A549 (cell line): Measurements from ENCODE around the gene PPP4R2. TPM values are rescaled to one million over a fixed set of nuclear protein-coding genes. Genes with fewer than 3 reads are reported as not detected.

Source experiments
- ATAC-seq, 2 experiments: fragments of 200-7000 bp in 1 of 2; fragments of >200 bp in 1 of 2; cut with Nextera tagmentation in 1 of 2; cut with Tn5 transposase in 1 of 2; 3 replicates each; pipeline versions ENCODE4 v1.8.0 to v1.9.1; 2018 to 2020; ENCODE audit warnings: mild to moderate bottlenecking in 1 of 2, moderate library complexity in 1 of 2
- CTCF ChIA-PET: fragments of 300-600 bp; sonication (Branson Sonifier 250); formaldehyde crosslinking; extraction: SDS; loops from one replicate; lab custom pipeline; 2021; ENCODE audit warnings: antibody characterized with exemption, inconsistent platforms; lab: Yijun Ruan, JAX
- POLR2A ChIA-PET: fragments of 350-600 bp; formaldehyde crosslinking; extraction: SDS; loops from one replicate; lab custom pipeline; 2021; ENCODE audit warnings: antibody characterized with exemption, inconsistent platforms; lab: Yijun Ruan, JAX
- DNase-seq, 2 experiments: peaks; one replicate each; pipeline versions ENCODE4 v3.0.0 to v3.0.0-alpha.2; 2011 to 2016; ENCODE audit warnings: low read depth in 1 of 2, low spot score in 1 of 2
- FAIRE-seq: peaks from 2 replicates; lab custom pipeline; 2011; peaks lifted over from hg19 to GRCh38; lab: Jason Lieb, UNC
- H3K27ac ChIP-seq, 2 experiments: fragments of >200 bp; sonication (Bioruptor Twin); formaldehyde crosslinking; 3 replicates each; pipeline ENCODE4 v1.5.1; 2016 to 2017
- H3K4me1 ChIP-seq: fragments of >200 bp; sonication (Bioruptor Twin); formaldehyde crosslinking; 3 replicates; pipeline ENCODE4 v1.6.1; 2016
- H3K4me2 ChIP-seq: fragments of >200 bp; sonication (Bioruptor Twin); formaldehyde crosslinking; 3 replicates; pipeline ENCODE4 v1.6.1; 2016
- H3K4me3 ChIP-seq: fragments of >200 bp; sonication (Bioruptor Twin); formaldehyde crosslinking; 3 replicates; pipeline ENCODE4 v1.5.1; 2016
- H3K9me3 ChIP-seq: fragments of >200 bp; sonication (Bioruptor Twin); formaldehyde crosslinking; 3 replicates; pipeline ENCODE4 v1.6.1; 2016
- ATOH8 ChIP-seq: fragments of 250-450 bp; sonication (Bioruptor Pico); IDR thresholded peaks from 2 replicates; pipeline ENCODE4 v1.5.0; 2020; ENCODE audit warnings: low read depth, mild to moderate bottlenecking, moderate library complexity
- BCL3 ChIP-seq: fragments of >200 bp; sonication (Bioruptor Twin); formaldehyde crosslinking; IDR thresholded peaks from 3 replicates; pipeline ENCODE4 v1.6.1; 2016
- CBX8 ChIP-seq: fragments of 200-600 bp; sonication (generic); IDR thresholded peaks from 2 replicates; pipeline ENCODE4 v1.6.1; 2016
- ELK1 ChIP-seq: fragments of 150-350 bp; IDR thresholded peaks from 2 replicates; pipeline ENCODE4 v1.6.1; 2014; ENCODE audit warnings: low read depth, mild to moderate bottlenecking, low read length
- EP300 ChIP-seq, 2 experiments: fragments of >200 bp; sonication (Bioruptor Twin); formaldehyde crosslinking; IDR thresholded peaks; 2 replicates in 1 of 2; 3 replicates in 1 of 2; pipeline ENCODE4 v1.6.1; 2016 to 2017
- FOSB ChIP-seq: fragments of 250-450 bp; sonication (Bioruptor Pico); IDR thresholded peaks from 2 replicates; pipeline ENCODE4 v1.5.0; 2020; ENCODE audit warnings: mild to moderate bottlenecking, moderate library complexity
- FOXS1 ChIP-seq: fragments of 250-450 bp; sonication (Bioruptor Pico); IDR thresholded peaks from 2 replicates; pipeline ENCODE4 v1.5.0; 2020; ENCODE audit warnings: mild to moderate bottlenecking, moderate library complexity
- HDAC2 ChIP-seq: fragments of 200-600 bp; sonication (generic); IDR thresholded peaks from 2 replicates; pipeline ENCODE4 v1.6.1; 2016
- HES2 ChIP-seq: fragments of >200 bp; sonication (Bioruptor Twin); formaldehyde crosslinking; IDR thresholded peaks from 2 replicates; pipeline ENCODE4 v1.6.1; 2016
- HEYL ChIP-seq: fragments of 250-450 bp; sonication (Bioruptor Pico); IDR thresholded peaks from 2 replicates; pipeline ENCODE4 v1.8.0; 2021; ENCODE audit warnings: mild to moderate bottlenecking, moderate library complexity
- HOXA7 ChIP-seq: fragments of 250-450 bp; sonication (Bioruptor Pico); IDR thresholded peaks from 2 replicates; pipeline ENCODE4 v1.5.0; 2020; ENCODE audit warnings: mild to moderate bottlenecking, moderate library complexity
- HOXB13 ChIP-seq: fragments of 250-450 bp; sonication (Bioruptor Pico); IDR thresholded peaks from 2 replicates; pipeline ENCODE4 v1.5.0; 2020; ENCODE audit warnings: low read depth, mild to moderate bottlenecking, moderate library complexity
- JUN ChIP-seq, 2 experiments: fragments of >200 bp; sonication (Bioruptor Twin); formaldehyde crosslinking; IDR thresholded peaks; 2 replicates in 1 of 2; 3 replicates in 1 of 2; pipeline ENCODE4 v1.6.1; 2016 to 2017
- JUNB ChIP-seq: fragments of >200 bp; sonication (Bioruptor Twin); formaldehyde crosslinking; IDR thresholded peaks from 2 replicates; pipeline ENCODE4 v1.6.1; 2016
- KDM1A ChIP-seq: fragments of 200-600 bp; sonication (generic); IDR thresholded peaks from 2 replicates; pipeline ENCODE4 v1.6.1; 2016; ENCODE audit warnings: low read depth, mild to moderate bottlenecking
- KDM5A ChIP-seq: fragments of 200-600 bp; sonication (generic); IDR thresholded peaks from 2 replicates; pipeline ENCODE4 v1.6.1; 2016; ENCODE audit warnings: antibody characterized with exemption, mild to moderate bottlenecking
- MAZ ChIP-seq: fragments of 150-350 bp; IDR thresholded peaks from 2 replicates; pipeline ENCODE4 v1.6.1; 2014; ENCODE audit warnings: antibody characterized with exemption, low read depth, low read length, borderline replicate concordance
- NPAS2 ChIP-seq: fragments of 250-450 bp; sonication (Bioruptor Pico); IDR thresholded peaks from 2 replicates; pipeline ENCODE4 v1.8.0; 2022; ENCODE audit warnings: mild to moderate bottlenecking, moderate library complexity, borderline replicate concordance
- PHF8 ChIP-seq: fragments of 200-600 bp; sonication (generic); IDR thresholded peaks from 2 replicates; pipeline ENCODE4 v1.6.1; 2016; ENCODE audit warnings: low read depth, mild to moderate bottlenecking, antibody characterized with exemption, moderate library complexity, borderline replicate concordance
- POLR2A ChIP-seq: IDR thresholded peaks from 2 replicates; pipeline ENCODE4 v1.6.1; 2012; ENCODE audit warnings: mild to moderate bottlenecking, low read length
- POLR2AphosphoS2 ChIP-seq: conservative IDR thresholded peaks from 2 replicates; pipeline ENCODE4 v1.6.1; 2012; ENCODE audit warnings: low read length, improper control_type of control experiment, inconsistent platforms
- RARB ChIP-seq: fragments of 250-450 bp; sonication (Bioruptor Pico); IDR thresholded peaks from 2 replicates; pipeline ENCODE4 v1.8.0; 2021; ENCODE audit warnings: mild to moderate bottlenecking, moderate library complexity
- RCOR1 ChIP-seq: fragments of 150-350 bp; IDR thresholded peaks from 2 replicates; pipeline ENCODE4 v1.6.1; 2014; ENCODE audit warnings: antibody characterized with exemption, low read length, low read depth
- RFX5 ChIP-seq: fragments of 450-650 bp; IDR thresholded peaks from 2 replicates; pipeline ENCODE4 v1.7.1; 2014; ENCODE audit warnings: antibody characterized with exemption, mild to moderate bottlenecking, moderate library complexity
- SREBF2 ChIP-seq: fragments of 450-650 bp; IDR thresholded peaks from 2 replicates; pipeline ENCODE4 v1.6.1; 2014; ENCODE audit warnings: mild to moderate bottlenecking, moderate library complexity
- TFCP2L1 ChIP-seq: fragments of 250-450 bp; sonication (Bioruptor Pico); IDR thresholded peaks from 2 replicates; pipeline ENCODE4 v1.5.0; 2021; ENCODE audit warnings: mild to moderate bottlenecking
- USF2 ChIP-seq: fragments of 450-650 bp; IDR thresholded peaks from 2 replicates; pipeline ENCODE4 v1.6.1; 2014; ENCODE audit warnings: antibody characterized with exemption
- ZSCAN20 ChIP-seq: fragments of 250-450 bp; sonication (Bioruptor Pico); IDR thresholded peaks from 2 replicates; pipeline ENCODE4 v1.8.0; 2022; ENCODE audit warnings: mild to moderate bottlenecking, moderate library complexity
- WGBS: methylation state at CpG from one replicate; pipeline ENCODE4 v1.1.6; 2017; ENCODE audit errors: missing lambda C conversion rate; 5-methylcytosine and 5-hydroxymethylcytosine counted together
- polyA plus RNA-seq, 4 experiments: library from polyadenylated mRNA; depleted of rRNA in 3 of 4; stranded (reverse); fragments of >200 nt; fragmentation: RNase III in 1 of 4; extraction: RNeasy Plus Mini Kit Qiagen cat#74134 plus additional on column Dnase treatment in 1 of 4; gene quantifications; 2 replicates in 3 of 4; 3 replicates in 1 of 4; pipeline ENCODE4 v1.2.3, GENCODE V29; 2011 to 2017

The PPP4R2 gene
- polyA plus RNA-seq, 2 of the 4 experiments (the other 2 are of a cell fraction): 39.3 to 68.4 TPM

- no peak for FAIRE-seq
- ATAC-seq: no peak; a peak in 1 of 6 replicates
- Histone ChIP-seq H3K4me1 (peaks cover 5% of the 10 kb centered on the region; the same call in 1 of the 3 replicates), H3K27ac (no peak overlapping the region), H3K4me2 (no peak overlapping the region), H3K4me3 (no peak overlapping the region), H3K9me3 (no peaks in the 10 kb centered on the region)
- ChIA-PET CTCF (interaction anchor here (0.6 to 0.7 kb wide), 3 partner anchors 28 to 1561 kb away, joined by 3 read pairs; no protein-coding TSS in a partner anchor), POLR2A (no interaction called here)
- DNase-seq: no peak
- TF ChIP-seq ATOH8 (CRISPR knock-in tag) (no peak), MAZ (no peak), PHF8 (no peak), CBX8 (no peak), ELK1 (no peak), FOSB (CRISPR knock-in tag) (no peak), FOXS1 (CRISPR knock-in tag) (no peak), HES2 (no peak), EP300 (IDR thresholded peaks at IDR 0.05) (no peak), HOXB13 (CRISPR knock-in tag) (no peak), RFX5 (no peak), TFCP2L1 (CRISPR knock-in tag) (no peak), POLR2AphosphoS2 (no peak), BCL3 (no peak), NPAS2 (CRISPR knock-in tag) (no peak), HDAC2 (no peak), HEYL (CRISPR knock-in tag) (no peak), RCOR1 (no peak)
- WGBS: 95% methylated on average over 3 of the region's 3 CpGs
Measured at GRCh38 chr3:72972706-72973030, 23.9 kb upstream of the PPP4R2 start.

GRCh38 chr3:72973031-72973723 lies 23.4 kb upstream of the PPP4R2 start:
- H3K9me3 ChIP-seq: no peaks in the 10 kb centered on the region
- no peak overlapping the region for H3K27ac ChIP-seq
- H3K4me3 ChIP-seq: no peak overlapping the region
- FAIRE-seq (no peak), ATAC-seq (peak in 1 of 2 experiments; percentile 38; a peak in 1 of 6 replicates), DNase-seq (no peak)
- no peak overlapping the region for H3K4me2 ChIP-seq
- WGBS: 51% methylated on average over 7 of the region's 7 CpGs
- ChIA-PET CTCF (interaction anchor here (0.6 to 0.7 kb wide), 2 partner anchors 28 to 1562 kb away, joined by 3 read pairs; no protein-coding TSS in a partner anchor), POLR2A (no interaction called here)
- H3K4me1 ChIP-seq: peaks cover 5% of the 10 kb centered on the region; the same call in 1 of the 3 replicates
- TF ChIP-seq JUNB (no peak), RARB (CRISPR knock-in tag) (no peak), JUN (IDR thresholded peaks at IDR 0.05) (no peak), HOXA7 (CRISPR knock-in tag) (no peak), KDM1A (no peak), ZSCAN20 (CRISPR knock-in tag) (no peak), SREBF2 (no peak), KDM5A (no peak), USF2 (no peak), HOXB13 (CRISPR knock-in tag) (no peak), POLR2A (no peak)
